Hematopoietic multipotent progenitor cell treated with erythropoietin and hydrocortisone succinate and interleukin-3 and kit ligand, for 15 days (in vitro differentiated cells): ENCODE data around the gene TXNDC17.
"Not testable (repeated sequence)": the region's sequence is repeated elsewhere in the genome, so short reads cannot be mapped to it uniquely, and the experiment has no call there.

ENCODE experiments used
- DNase-seq: peaks from one replicate; pipeline ENCODE4 v3.0.0-alpha.2; 2015; ENCODE audit warnings: low spot score

Gene TXNDC17

DNA sequence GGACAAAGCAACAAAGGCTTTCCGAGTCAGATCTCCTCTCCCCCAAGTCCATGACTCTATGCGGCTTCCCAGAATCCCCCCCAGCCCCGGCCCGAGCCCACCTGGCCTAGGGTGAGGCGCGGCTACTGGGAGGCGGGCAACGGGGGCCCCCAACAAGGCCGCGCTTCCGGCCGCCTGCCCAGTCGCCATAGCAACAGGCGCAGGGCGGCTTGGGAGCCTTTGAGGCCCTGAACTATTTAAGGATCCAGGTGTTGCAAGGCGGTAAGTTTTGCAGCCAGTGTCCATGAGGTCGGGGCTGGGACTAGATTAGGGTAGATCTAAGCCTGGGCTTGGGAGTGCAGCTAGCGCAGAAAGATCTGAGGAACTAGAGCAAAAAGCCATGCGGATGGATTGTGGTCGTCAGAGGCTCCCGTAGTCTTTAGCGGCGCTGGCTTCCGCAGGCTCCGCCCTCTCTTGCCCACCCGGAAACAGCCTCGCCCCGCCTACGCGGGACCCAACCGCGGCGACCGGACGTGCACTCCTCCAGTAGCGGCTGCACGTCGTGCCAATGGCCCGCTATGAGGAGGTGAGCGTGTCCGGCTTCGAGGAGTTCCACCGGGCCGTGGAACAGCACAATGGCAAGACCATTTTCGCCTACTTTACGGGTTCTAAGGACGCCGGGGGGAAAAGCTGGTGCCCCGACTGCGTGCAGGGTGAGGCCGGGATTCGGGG, at the start of gene TXNDC17, which contains the start of gene KIAA0753:
Gene TXNDC17, plus strand, starts transcription at position 525 of the 711 bp plus-strand sequence. Its CDS starts 23 bp downstream, at position 548.
Gene KIAA0753, minus strand, starts transcription at position 176 of the 711 bp plus-strand sequence. CDS start 5,608 bp downstream, outside the sequence.
- DNase-seq = peak; percentile 88

DNA sequence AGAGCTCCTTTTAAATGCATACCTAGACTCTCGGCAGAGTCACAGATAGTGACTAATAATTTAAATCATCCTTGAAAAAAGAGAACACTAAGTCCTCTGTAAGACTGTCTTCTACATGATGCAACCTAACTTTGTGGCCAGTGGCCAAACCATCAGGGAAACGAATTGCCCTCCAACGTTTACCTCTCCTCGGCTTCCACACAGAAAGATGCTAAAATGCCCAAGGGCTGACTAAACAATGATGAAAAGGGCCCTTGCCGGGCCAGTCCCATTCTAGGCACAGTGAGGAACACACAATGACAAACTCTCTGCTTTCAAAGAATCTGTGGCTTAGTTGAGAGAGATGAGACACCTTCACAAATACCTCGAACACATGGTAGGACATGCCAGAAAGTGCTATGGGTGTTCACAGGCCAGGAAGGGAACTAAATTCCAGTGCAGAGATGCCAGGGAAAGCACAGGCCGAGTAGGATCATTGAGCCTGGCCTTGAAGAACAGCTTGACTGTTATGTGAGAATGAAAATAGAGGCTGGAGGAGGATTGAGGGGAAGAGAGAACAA, 49.2 kb upstream of the TXNDC17 start:
- no peak for DNase-seq

DNA sequence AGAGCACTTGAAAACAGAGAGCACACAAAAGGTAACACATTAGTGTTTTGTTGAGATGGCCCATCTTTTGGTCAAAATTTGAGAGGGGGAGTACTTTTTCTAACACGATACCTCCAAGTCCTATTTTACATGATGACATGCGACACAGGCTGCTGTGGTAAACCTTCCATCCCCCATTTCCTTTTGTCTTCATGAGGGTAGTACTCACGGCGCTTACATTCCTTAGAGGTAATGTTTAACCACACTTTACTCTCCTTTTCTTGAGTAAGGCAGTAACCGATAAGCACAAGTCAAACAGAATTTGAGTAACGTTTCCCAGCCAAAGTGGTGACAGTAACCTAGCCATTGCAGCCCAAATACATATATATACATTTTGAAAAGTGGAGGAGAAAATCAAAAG, 48.7 kb upstream of the TXNDC17 start:
- no peak for DNase-seq

DNA sequence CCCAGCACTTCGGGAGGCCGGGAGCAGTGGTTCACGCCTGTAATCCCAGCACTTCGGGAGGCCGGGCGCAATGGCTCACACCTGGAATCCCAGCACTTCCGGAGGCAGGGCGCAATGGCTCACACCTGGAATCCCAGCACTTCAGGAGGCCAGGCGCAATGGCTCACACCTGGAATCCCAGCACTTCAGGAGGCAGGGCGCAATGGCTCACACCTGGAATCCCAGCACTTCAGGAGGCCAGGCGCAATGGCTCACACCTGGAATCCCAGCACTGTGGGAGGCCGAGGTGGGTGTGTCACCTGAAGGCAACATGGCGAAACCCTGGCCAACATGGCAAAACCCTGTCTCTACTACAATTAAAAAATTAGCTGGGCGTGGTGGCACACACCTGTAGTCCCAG, 47.5 kb upstream of the TXNDC17 start:
- not testable (repeated sequence) for DNase-seq

DNA sequence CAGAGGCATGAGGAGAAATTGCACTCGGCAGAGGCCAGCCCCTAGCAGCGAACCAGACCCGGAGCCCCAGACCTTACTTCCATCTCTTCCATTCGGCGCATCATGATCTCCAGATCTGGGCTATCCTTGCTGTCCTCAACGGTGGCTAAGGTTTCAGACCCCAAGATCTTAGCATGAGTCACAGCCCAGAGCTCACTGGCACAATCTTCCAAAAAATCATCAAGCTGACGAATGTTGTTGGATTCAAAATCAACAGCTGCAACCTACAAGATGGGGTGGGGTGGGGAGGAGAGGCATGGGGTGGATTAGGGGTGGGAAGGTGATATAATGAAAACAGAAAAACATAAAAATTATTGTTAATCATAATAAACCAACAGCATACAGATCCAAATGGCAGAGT, 44.8 kb upstream of the TXNDC17 start:
- DNase-seq = no peak

DNA sequence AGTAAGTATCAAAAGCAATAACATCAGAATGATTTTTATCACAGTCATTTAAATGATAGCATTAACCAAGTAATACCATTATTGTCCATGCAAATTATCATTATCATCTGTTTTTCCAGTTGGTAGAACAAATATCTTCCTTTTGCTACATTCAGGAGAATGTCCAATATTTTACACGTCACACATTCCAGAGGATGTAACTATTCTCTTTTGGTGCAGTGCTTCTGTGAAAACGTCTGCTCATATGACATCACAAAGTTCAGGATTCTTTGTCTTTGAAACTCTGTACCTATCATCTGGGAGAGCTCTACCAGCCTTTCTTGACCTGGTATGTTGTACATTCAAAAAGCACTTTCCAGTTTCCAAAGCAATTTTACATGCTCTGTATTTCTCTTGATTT, 44.3 kb upstream of the TXNDC17 start:
- DNase-seq = no peak

DNA sequence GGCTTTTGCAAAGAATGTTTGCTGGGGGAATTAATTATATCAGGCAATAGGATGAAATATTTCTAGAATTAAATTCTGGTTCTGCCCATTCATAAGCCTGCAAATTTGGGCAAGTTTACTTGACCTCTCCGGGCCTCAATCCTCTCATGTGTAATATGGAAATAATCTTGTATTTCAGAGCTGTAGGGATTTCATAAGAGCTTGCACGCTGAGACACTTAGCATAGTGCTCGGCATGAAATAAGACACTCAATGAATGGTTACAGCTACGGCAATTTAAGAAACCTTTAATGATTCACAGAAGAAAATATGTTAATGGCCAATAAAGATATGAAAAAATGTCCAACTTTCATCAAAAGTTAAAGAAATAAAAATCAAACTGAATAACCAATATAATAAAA, 43.9 kb upstream of the TXNDC17 start:
- DNase-seq = no peak

DNA sequence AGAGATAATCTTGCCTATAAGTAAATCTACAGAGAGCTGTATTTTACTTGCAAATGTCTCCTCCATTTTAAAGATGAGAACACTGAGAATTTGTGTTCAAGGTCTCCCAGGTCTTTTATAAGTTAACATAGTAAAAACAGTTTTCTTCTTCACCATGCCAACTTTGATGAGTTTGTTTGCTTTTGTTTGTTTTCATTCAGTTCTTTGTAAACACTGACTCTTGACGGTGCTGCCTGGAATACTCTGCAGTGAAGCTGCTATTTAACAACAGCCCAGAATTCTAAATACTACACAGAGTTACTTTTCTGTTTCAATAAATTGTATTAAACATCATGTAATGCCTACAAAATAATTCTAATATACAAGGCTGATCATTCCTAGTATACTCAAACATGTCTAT, 43.1 kb upstream of the TXNDC17 start:
- DNase-seq = no peak

DNA sequence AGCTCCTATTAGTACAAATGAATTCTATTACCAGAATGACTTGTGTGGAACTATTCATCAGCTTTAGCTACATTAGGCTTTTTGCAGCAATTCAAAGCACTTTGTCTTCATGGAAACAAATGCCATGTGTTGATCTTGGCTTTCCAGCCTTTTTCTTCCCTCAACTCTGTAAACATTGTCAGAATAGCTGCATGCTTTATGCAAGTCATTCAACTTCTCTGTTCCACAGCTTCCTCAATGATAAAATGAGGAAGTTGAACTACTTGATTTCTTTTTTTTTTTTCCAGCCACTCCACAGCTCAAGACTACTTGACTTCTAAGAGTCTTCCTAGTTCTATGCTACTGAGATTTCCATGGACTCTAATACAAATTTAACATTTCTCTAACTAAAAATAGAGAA, 41.5 kb upstream of the TXNDC17 start:
- DNase-seq = no peak

DNA sequence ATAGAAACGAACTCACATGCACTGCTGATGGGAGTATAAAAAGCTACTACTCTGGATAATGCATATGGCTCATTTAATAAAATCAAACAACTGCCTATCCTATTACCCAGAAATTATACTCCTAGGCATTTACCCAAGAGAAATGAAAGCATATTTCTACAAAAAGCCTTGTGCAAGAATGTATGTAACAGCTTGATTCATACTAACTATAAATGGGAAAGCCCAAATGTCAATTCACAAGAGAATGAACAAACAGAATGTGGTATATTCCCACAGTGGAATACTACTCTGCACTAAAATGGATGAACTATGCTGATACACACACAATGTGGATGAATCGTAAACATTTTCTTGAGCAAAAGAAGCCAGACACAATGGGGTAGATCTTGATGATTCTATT, 38.7 kb upstream of the TXNDC17 start:
- DNase-seq = no peak

DNA sequence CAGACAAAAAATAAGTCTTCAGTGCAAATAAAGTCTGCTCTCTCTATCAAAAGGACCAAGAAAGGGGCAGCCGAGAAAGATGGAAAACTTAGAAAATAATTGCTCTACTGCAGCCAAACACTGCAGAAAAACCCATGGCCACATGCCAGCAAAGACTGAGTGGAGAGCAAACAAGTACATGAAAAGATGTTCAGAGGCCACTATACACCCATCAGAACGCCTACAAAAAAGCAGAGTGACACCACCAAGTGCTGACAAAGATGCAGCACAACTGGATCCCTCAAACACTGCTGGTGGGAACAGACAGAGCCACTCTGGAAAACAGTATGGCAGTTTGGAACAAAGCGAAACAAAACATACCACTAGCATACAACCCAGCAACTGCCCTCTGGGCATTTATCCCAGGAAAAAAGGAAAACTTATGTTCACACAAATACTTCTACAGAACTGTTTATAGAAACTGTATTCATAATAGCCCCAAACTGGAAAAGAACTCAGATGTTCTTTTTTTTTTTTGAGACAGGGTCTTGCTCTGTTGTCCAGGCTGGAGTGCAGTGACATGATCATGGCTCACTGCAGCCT, 37.0 kb upstream of the TXNDC17 start:
- no peak for DNase-seq

DNA sequence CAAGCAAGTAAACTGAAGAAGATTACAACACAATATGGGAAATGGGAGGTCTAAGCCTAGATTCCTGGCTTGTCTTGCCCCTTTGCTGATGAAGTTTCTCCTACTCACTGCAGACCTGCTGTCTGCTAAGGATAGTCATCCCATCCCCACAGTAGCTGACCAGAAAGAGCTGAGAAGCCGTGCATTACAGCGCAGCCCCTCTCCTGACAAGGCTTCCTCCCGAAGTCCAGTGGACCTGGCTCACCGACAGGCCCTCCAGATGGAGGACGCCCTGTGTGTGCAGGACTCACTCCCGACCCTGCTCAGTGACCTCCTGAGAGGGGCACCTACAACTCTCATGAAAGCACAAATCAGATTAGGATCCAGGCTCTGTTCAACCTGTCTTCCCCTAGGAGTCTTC, 35.7 kb upstream of the TXNDC17 start:
- DNase-seq = no peak

DNA sequence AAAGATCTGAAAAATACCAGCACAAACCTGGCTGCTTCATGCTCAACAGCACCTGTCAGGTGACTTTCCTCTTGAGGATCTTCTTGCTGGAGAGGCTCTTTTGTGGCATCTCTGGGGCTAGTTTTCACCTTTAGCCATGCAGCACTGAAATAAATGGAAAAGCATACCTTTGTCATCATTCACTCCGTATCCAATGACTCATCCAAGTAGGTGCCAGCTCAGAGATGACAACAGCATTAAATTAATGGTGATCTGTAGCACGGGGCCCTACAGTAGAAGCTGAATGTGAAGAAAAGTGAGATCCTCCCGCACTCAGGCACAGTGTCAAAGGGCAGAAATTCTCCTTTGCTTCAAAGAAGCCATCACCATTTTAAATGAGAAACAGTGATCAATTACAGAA, 32.5 kb upstream of the TXNDC17 start:
- DNase-seq = no peak

DNA sequence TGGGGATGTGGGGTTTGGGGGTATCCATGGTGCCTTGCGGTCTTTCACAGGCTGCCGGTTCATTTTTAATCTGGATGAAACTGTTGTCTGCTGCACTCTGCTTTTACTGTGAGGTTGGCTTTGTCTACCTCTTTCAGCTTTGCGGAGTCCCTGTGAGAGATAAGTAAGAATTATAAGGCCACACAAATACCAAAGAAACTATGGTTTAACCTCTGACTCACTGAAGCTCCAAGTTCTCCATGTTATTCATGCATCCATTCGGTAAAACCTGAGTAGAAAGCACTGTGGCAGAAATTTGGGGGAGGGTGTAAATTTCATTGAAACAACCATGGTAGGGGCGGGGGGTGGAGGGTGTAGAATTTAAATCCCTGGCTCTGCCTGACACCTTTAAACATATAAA, 30.8 kb upstream of the TXNDC17 start:
- no peak for DNase-seq

DNA sequence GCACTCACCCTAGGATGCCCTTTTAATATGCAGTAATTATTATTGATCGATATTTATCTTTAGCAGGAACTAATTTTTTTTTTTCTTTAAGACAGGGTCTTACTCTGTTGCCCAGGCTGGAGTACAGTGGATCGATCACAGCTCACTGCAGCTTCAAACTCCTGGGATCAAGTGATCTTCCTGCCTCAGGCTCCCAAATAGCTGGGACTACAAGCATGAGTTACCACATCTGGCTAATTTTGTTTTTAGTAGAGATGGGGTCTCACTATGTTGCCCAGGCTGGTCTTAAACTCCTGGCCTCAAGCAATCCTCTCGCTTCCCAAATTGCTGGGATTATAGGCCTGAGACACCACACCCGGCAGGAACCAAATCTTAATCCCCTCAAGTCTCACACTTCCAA, 29.6 kb upstream of the TXNDC17 start:
- DNase-seq = no peak

DNA sequence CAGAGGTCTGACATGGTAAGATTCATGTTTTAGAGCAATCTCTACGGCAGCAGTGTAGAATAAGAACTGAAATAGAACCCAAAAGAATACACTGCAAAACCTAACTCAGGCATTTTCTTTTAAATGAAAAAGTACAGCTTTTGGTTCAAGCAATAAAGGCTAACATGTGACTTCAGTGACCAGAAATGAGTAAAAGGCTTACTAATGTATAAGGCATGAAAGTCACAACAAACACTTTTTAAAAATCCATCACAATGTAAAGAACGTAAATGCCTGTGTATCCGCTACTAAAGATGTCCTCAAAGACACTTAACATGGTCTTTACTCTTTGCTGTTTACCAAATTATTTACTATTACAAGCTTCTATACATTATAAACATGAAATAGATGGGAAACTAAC, 16.9 kb upstream of the TXNDC17 start:
- no peak for DNase-seq

DNA sequence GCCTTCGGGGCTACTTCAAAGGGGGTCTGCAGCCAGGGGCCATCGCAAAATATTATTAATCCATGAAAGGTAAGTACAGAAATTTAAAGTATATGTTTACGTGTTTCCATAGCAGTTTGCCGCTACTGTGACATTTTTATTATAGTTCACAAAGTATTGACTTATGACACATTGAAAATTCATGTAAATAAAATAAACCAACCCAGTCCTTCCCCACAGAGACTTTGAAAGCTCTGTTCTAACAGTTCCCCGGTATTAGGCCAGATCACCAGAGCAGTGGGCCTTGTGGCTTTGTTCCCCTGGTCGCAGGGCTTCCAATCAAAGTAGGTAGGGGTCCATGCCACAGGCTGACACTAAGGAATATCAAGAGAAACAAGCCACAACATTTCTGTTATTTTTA, 14.2 kb upstream of the TXNDC17 start:
- no peak for DNase-seq

DNA sequence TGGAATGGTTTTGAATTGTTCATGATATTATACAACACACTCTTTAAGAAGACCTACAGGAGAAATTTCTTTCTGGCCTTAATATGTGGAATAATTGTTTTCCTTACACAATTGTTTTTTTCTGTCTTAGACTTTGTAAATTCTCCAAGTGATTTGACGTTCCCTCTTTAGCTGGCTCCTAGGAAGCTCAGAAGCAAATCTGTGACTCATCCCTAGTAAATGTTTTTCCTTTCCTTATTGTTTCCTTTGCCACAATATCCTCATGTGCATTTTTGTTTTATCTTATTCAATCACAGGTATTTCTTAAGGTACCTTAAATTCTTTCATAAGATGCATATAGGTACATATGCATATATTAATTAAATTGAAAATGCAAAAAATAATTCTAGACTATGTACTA, 13.8 kb upstream of the TXNDC17 start:
- no peak for DNase-seq

DNA sequence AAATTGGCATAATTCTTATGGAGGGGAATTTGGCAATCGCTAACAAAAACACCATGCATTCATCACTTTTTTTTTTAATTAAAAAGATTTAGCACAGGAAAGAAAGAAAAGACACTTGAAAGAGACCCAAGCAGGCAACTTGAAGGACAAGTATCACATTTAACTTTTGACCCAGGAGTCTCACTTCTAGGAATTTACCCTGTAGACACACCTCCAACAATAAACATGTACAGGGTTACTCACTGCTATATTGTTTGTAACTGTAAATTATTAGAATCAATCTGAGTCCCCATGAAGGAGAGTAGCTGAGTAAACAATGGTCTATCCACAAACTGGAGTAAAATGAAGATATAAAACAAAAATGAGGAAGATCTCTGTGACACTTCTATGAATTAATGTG, 10.5 kb upstream of the TXNDC17 start:
- DNase-seq = no peak

DNA sequence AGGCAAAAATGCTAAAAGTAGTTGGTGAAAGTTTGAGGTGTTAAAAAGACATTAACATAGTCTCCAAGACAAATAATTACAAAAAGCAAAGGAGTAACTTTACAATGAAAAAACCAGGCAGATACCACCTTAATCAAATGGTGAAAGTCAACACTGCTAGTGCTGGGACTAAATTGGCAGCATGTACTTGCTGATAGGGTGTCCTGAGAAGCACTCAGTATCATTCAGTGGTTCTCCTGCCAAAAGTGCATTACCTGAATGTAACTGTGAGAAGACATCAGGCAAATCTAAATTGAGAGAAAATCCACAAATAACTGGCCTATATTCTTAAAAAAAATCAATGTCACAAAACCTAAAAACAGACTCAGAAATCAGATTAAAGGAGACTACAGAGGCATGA, 8.3 kb upstream of the TXNDC17 start:
- no peak for DNase-seq

DNA sequence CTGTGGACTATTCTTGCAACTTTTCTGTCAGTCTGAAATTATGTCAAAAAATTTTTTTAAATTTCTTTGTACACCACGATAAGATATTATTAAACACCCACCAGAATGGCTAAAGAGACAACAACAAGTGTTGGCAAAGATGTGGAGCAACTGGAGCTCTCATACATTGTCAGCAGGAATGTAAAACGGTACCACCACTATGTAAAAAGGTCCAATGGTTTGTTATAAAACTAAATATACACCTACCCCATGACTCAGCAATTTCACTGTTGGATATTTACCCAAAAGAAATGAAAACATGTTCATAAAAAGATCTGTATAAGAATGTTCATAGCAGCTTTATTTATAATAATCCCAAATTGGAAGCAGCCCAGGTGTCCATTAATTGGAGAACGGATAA, 7.6 kb upstream of the TXNDC17 start:
- DNase-seq = no peak

DNA sequence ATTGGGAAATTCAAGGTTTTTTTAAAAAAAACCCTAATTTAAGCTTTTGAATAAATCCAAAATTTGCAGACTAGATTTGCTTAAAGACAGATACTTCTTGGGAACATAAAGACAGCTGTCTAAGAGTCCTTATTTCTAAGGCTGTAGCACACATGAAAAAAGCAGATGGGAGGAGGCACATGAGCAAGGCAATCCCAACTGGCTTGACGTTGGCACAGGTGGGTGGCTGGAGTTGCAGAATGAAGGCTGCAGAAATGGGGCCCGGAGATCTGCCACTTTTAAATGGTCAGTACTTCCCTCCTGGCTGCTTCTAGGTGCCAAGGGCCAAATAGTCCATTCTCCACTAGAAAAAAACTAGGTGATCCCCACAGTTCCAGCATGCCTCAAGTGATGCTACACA, 4.8 kb upstream of the TXNDC17 start:
- DNase-seq = no peak

DNA sequence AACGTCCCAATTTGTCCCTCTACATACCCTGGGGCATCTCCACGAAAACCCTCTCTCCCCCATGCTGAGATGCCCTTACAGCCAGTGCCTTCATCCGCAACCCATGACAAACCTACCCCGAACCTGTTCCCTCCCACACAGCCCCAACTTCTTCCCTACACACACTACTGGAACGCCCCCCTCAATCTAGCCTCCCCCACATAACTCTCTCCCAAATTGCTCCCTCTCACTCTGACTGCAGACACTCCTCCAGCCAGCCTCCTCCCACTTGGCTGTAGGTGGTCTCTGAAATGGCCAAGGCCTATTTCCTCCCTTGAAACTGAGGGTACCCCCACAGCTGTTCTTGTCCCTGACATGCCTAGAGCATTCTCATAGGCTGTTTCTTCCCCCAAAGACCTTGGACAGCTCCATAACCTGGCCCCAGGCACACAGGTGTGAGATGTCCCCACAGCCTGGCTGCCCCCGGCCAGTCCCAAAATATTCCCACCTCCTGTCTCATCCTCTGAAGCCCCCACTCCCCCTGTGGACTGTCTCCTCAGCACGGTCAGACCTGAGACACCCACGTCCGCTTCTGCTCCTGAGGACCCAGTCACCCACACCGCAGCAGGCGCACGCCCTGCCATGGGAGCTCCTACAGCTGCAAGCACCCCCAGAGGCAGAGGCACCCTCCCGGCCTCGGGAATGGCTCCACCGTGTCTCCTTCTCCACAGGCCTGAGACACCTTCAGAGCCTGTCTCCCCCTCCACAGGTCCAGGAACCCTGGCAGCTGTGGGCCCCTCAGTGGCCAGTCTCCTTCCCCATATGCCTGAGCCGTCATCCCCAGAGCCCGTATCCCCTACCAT, 4.0 kb upstream of the TXNDC17 start:
- no peak for DNase-seq
